HEK293T (cell line): ENCODE measurements around the gene MED15.
A peak's percentile ranks its signal among the peaks of the same experiment; 100 is the strongest.

Source experiments
- CTCF ChIA-PET: fragments of 350-600 bp; formaldehyde crosslinking; extraction: SDS; loops from one replicate; lab custom pipeline; 2021; ENCODE audit warnings: antibody characterized with exemption, inconsistent platforms; lab: Yijun Ruan, JAX
- POLR2A ChIA-PET: fragments of 350-600 bp; formaldehyde crosslinking; extraction: SDS; loops from one replicate; lab custom pipeline; 2020; ENCODE audit warnings: antibody characterized with exemption, inconsistent platforms; lab: Yijun Ruan, JAX
- DNase-seq: peaks from one replicate; pipeline ENCODE4 v3.0.0; 2012; ENCODE audit warnings: mixed read lengths; ENCODE audit errors: extremely low spot score
- ARNT ChIP-seq: fragments of 450-650 bp; IDR thresholded peaks from 2 replicates; pipeline ENCODE4 v1.6.1; 2017; ENCODE audit warnings: mild to moderate bottlenecking
- BHLHE40 ChIP-seq: fragments of 450-650 bp; IDR thresholded peaks from 2 replicates; pipeline ENCODE4 v1.6.1; 2016; ENCODE audit warnings: mild to moderate bottlenecking, moderate library complexity, borderline replicate concordance
- CTBP1 ChIP-seq: fragments of 450-650 bp; IDR thresholded peaks from 2 replicates; pipeline ENCODE4 v1.6.1; 2016; ENCODE audit warnings: borderline replicate concordance
- ELF4 ChIP-seq: fragments of 450-650 bp; IDR thresholded peaks from 2 replicates; pipeline ENCODE4 v1.6.1; 2017; ENCODE audit warnings: antibody characterized with exemption
- FOXA1 ChIP-seq: fragments of 450-650 bp; IDR thresholded peaks from 2 replicates; pipeline ENCODE4 v1.6.1; 2016; ENCODE audit warnings: mild to moderate bottlenecking
- FOXK2 ChIP-seq: fragments of 450-650 bp; IDR thresholded peaks from 2 replicates; pipeline ENCODE4 v1.6.1; 2016; ENCODE audit warnings: mild to moderate bottlenecking
- FOXM1 ChIP-seq: fragments of 450-650 bp; IDR thresholded peaks from 2 replicates; pipeline ENCODE4 v1.6.1; 2017; ENCODE audit warnings: mild to moderate bottlenecking, borderline replicate concordance
- HDGF ChIP-seq: fragments of 450-650 bp; IDR thresholded peaks from 2 replicates; pipeline ENCODE4 v1.6.1; 2017; ENCODE audit warnings: antibody characterized with exemption, borderline replicate concordance
- L3MBTL2 ChIP-seq: fragments of 450-650 bp; conservative IDR thresholded peaks from 2 replicates; pipeline ENCODE4 v1.6.1; 2016; ENCODE audit warnings: mild to moderate bottlenecking
- LEF1 ChIP-seq: fragments of 450-650 bp; IDR thresholded peaks from 2 replicates; pipeline ENCODE4 v1.6.1; 2017; ENCODE audit warnings: mild to moderate bottlenecking, borderline replicate concordance
- NFRKB ChIP-seq: fragments of 450-650 bp; IDR thresholded peaks from 2 replicates; pipeline ENCODE4 v1.6.1; 2016; ENCODE audit warnings: mild to moderate bottlenecking, moderate library complexity
- PKNOX1 ChIP-seq: fragments of 450-650 bp; IDR thresholded peaks from 2 replicates; pipeline ENCODE4 v1.6.1; 2016
- SP1 ChIP-seq: fragments of 450-650 bp; IDR thresholded peaks from 2 replicates; pipeline ENCODE4 v1.6.1; 2017
- SUZ12 ChIP-seq: fragments of 450-650 bp; IDR thresholded peaks from 2 replicates; pipeline ENCODE4 v1.6.1; 2016; ENCODE audit warnings: mild to moderate bottlenecking
- TARDBP ChIP-seq: fragments of 450-650 bp; IDR thresholded peaks from 2 replicates; pipeline ENCODE4 v1.6.1; 2016
- ZNF384 ChIP-seq: fragments of 450-650 bp; IDR thresholded peaks from 2 replicates; pipeline ENCODE4 v1.6.1; 2016

MED15 gene

GRCh38 chr22:20495861-20496681 lies 11.3 kb upstream of the MED15 start:
- CTCF ChIA-PET, result no interaction called here
- TF ChIP-seq PKNOX1 (no peak), SUZ12 (no peak), FOXK2 (no peak), SP1 (no peak), LEF1 (no peak), ZNF384 (no peak), BHLHE40 (no peak), L3MBTL2 (peak; percentile 96), TARDBP (no peak)
- POLR2A ChIA-PET, result interaction anchor here (1.1 kb wide), 1 partner anchor 13 kb away, joined by 5 read pairs; no protein-coding TSS in a partner anchor
- peak; percentile 98 for DNase-seq

- CTCF ChIA-PET, result no interaction called here
- TF ChIP-seq FOXM1 (no peak), FOXA1 (no peak), HDGF (no peak), TARDBP (no peak), CTBP1 (no peak), ZNF384 (no peak), L3MBTL2 (no peak), PKNOX1 (no peak), SUZ12 (no peak), ELF4 (no peak)
- no peak for DNase-seq
Measured at GRCh38 chr22:20497426-20497825, 10.0 kb upstream of the MED15 start.

GRCh38 chr22:20498913-20499312 lies 8.5 kb upstream of the MED15 start:
- no peak for TF ChIP-seq TARDBP
- no peak for TF ChIP-seq L3MBTL2
- TF ChIP-seq HDGF, result no peak
- no peak for TF ChIP-seq BHLHE40
- no peak for TF ChIP-seq FOXM1
- no peak for TF ChIP-seq LEF1
- no peak for TF ChIP-seq NFRKB
- no peak for TF ChIP-seq ELF4
- no peak for TF ChIP-seq SUZ12
- no peak for TF ChIP-seq PKNOX1
- TF ChIP-seq CTBP1, result no peak
- no peak for TF ChIP-seq ZNF384
- ChIA-PET POLR2A (interaction anchor here (1.1 kb wide), 1 partner anchor 8 kb away, joined by 3 read pairs; the partner anchor contains the start of gene MED15), CTCF (no interaction called here)
- DNase-seq, result no peak

More at GRCh38 chr22:20497426-20497825, 10.0 kb upstream of the MED15 start:
- POLR2A ChIA-PET, result no interaction called here

- POLR2A ChIA-PET, result no interaction called here
- TF ChIP-seq SP1, result no peak
- TF ChIP-seq FOXM1, result no peak
- no peak for TF ChIP-seq ELF4
- TF ChIP-seq PKNOX1, result no peak
- TF ChIP-seq HDGF, result no peak
- no peak for TF ChIP-seq L3MBTL2
- no peak for TF ChIP-seq FOXA1
- no peak for TF ChIP-seq ARNT
- TF ChIP-seq BHLHE40, result no peak
- no peak for TF ChIP-seq LEF1
- no peak for TF ChIP-seq NFRKB
- no peak for TF ChIP-seq TARDBP
- TF ChIP-seq ZNF384, result no peak
- no peak for TF ChIP-seq FOXK2
- CTCF ChIA-PET, result no interaction called here
- no peak for DNase-seq
Measured at GRCh38 chr22:20499769-20500168, 7.6 kb upstream of the MED15 start.

GRCh38 chr22:20503816-20504215 lies 3.6 kb upstream of the MED15 start:
- ChIA-PET POLR2A (no interaction called here), CTCF (no interaction called here)
- TF ChIP-seq SP1 (no peak), PKNOX1 (no peak), FOXK2 (no peak), SUZ12 (no peak), L3MBTL2 (no peak), FOXM1 (no peak)
- DNase-seq, result no peak
